Erythroblast (primary cell): ENCODE measurements around the gene PPAN.

Experiments
- GATA1 ChIP-seq: IDR thresholded peaks from 2 replicates; pipeline ENCODE4 v1.6.1; 2011; ENCODE audit warnings: low read depth, mild to moderate bottlenecking, control low read depth, low read length, moderate library complexity
- POLR2A ChIP-seq: IDR thresholded peaks from 2 replicates; pipeline ENCODE4 v1.6.1; 2011; ENCODE audit warnings: mild to moderate bottlenecking, low read length

DNA sequence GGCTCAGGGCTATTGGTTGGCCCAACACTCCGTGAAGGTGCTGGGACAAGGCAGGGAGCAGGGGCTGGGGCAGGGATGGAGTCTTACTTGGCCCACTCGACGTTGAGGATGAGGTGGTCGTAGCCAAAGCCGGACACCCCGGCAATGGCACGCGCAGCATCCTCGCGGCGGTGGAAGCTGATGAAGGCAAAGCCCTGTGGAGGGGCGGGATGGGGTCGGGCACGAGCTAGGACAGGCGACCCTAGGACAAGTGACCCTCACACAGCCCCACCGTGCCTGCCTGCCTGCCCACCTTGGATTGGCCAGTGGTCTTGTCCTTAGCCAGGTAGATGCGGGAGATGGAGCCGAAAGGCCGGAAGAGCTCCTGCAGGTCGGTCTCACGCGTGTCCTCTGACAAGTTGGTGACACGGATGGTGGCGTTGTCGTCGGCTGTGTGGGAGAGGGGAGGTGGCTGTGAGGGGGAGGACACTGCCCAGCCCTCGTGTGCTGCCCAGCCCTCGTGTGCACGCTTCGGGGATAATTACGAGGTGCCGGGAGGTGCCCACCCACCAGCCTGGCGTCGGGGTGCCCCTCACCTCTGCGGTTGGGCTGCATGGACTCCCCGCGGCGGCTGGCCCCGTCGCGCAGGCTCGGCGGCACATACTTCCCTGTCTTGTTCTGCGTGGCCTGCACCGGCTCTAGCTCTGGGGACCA lies 9.4 kb downstream of the PPAN start:
- TF ChIP-seq POLR2A (no peak), GATA1 (no peak)
